Measurements from ENCODE around the gene RNF34. TPM values are rescaled to one million over a fixed set of nuclear protein-coding genes. Genes with fewer than 3 reads are reported as not detected.
A peak's percentile ranks its signal among the peaks of the same experiment; 100 is the strongest.

Gene RNF34
- total and polyA plus RNA-seq, 4 donors, result 13.9 to 49.2 (median 31.8) TPM

DNA sequence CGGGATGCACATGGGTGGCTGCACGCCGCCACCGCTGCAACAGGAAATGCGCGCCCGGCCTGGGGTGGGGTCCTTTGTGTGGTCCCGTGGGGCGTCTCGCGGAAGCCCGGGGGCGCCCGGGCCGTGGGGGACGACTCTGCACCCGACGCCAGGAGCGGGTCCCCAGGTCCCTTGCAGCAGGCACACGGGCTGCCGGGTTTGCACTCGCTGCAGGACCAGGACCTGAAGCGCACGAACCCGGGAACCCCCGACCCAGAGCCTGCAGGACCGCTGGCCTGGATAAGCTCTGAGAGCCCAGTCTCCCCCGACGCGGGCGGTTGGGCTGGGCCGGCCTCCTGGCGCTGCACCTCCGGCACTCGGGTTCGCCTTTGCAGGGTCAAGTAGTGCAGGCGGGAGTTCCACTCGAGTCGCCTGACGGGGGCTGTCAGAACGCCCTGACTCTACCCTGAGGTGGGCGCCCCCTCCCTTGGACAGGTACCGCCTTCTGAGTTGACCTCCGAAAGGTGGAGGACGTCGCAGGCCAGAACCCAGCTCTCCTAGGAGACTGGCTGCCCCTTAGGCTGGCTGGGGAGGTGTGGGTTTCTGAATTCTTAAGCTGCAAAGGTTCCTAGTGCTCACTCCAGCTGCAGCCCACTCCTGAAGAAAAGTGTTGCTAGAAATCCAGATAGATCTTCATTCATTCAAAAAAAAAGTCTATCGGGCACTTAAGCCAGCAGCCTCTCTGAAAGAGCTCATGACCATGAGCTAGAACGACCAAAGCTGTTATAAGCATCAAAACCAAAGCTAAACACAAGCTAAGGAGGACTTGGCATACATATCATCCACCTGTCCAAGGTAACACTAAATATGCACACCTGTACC is 68.0 kb downstream of the RNF34 start:
- WGBS, 2 donors, result 9 to 11% methylated on average over 44 to 48 of the region's 48 CpGs
- ATAC-seq (ENCODE audit: insufficient read depth, low FRiP score) (peak; percentile 2), DNase-seq (peak in 2 of 3 donors; percentile 62 to 63)
- H3K27ac ChIP-seq (ENCODE audit: low read depth in 1 of 2, low read length in 1 of 2), result peak overlapping the region; percentile 10 to 21
- H3K36me3 ChIP-seq (ENCODE audit: control insufficient read depth in 4 of 4, insufficient read depth in 4 of 4, low read length in 4 of 4), result peaks cover 0 to 2% (median 0%) of the 10 kb centered on the region in 4 donors
- TF ChIP-seq, protein P1, sequence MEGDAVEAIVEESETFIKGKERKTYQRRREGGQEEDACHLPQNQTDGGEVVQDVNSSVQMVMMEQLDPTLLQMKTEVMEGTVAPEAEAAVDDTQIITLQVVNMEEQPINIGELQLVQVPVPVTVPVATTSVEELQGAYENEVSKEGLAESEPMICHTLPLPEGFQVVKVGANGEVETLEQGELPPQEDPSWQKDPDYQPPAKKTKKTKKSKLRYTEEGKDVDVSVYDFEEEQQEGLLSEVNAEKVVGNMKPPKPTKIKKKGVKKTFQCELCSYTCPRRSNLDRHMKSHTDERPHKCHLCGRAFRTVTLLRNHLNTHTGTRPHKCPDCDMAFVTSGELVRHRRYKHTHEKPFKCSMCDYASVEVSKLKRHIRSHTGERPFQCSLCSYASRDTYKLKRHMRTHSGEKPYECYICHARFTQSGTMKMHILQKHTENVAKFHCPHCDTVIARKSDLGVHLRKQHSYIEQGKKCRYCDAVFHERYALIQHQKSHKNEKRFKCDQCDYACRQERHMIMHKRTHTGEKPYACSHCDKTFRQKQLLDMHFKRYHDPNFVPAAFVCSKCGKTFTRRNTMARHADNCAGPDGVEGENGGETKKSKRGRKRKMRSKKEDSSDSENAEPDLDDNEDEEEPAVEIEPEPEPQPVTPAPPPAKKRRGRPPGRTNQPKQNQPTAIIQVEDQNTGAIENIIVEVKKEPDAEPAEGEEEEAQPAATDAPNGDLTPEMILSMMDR (IDR thresholded peaks at IDR 0.05; ENCODE audit: control extremely low read depth, extremely low read depth), result no peak
- H3K9ac ChIP-seq (ENCODE audit: insufficient read depth in 1 of 2, low read length in 2 of 2), result no peak overlapping the region
- no peaks in the 10 kb centered on the region for H3K27me3 ChIP-seq (ENCODE audit: control insufficient read depth in 3 of 3, insufficient read depth in 3 of 3, low read length in 2 of 3)
- H3K9me3 ChIP-seq (ENCODE audit: control insufficient read depth in 4 of 4, insufficient read depth in 3 of 4, low read length in 3 of 4), result no peaks in the 10 kb centered on the region
- H3K4me3 ChIP-seq, result peak overlapping the region; percentile 44
- H3K4me1 ChIP-seq (ENCODE audit: control insufficient read depth in 5 of 5, insufficient read depth in 5 of 5, low read length in 5 of 5), result peaks cover 0 to 19% (median 8%) of the 10 kb centered on the region in 5 donors

DNA sequence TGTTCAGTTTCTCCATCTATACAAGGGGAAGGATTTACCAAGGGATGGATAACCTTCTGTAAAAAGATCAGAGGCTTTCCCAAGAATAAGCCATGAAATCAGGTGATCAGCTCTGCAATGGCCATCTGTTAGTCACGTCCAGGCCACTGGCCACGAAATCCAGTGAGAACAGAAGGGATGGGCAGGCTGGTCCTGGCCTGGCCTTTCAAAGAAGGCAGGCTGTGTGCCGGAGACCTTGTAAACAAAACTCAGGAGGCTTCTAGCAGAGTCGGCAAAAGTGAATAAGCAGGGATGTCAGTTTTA is 68.5 kb downstream of the RNF34 start:
- ATAC-seq (ENCODE audit: insufficient read depth, low FRiP score) (no peak), DNase-seq (no peak)
- no peak overlapping the region for H3K27ac ChIP-seq (ENCODE audit: low read depth in 1 of 2, low read length in 1 of 2)
- WGBS, 2 donors, result 66 to 74% methylated on average over 4 of the region's 4 CpGs
- no peaks in the 10 kb centered on the region for H3K27me3 ChIP-seq (ENCODE audit: control insufficient read depth in 3 of 3, insufficient read depth in 3 of 3, low read length in 2 of 3)
- no peak overlapping the region for H3K4me3 ChIP-seq
- no peaks in the 10 kb centered on the region for H3K9me3 ChIP-seq (ENCODE audit: control insufficient read depth in 4 of 4, insufficient read depth in 3 of 4, low read length in 3 of 4)
- peaks cover 0 to 19% (median 8%) of the 10 kb centered on the region in 5 donors for H3K4me1 ChIP-seq (ENCODE audit: control insufficient read depth in 5 of 5, insufficient read depth in 5 of 5, low read length in 5 of 5)
- peaks cover 0 to 2% (median 0%) of the 10 kb centered on the region in 4 donors for H3K36me3 ChIP-seq (ENCODE audit: control insufficient read depth in 4 of 4, insufficient read depth in 4 of 4, low read length in 4 of 4)
- TF ChIP-seq, protein P1 (IDR thresholded peaks at IDR 0.05; ENCODE audit: control extremely low read depth, extremely low read depth), result no peak
- no peak overlapping the region for H3K9ac ChIP-seq (ENCODE audit: insufficient read depth in 1 of 2, low read length in 2 of 2)

DNA sequence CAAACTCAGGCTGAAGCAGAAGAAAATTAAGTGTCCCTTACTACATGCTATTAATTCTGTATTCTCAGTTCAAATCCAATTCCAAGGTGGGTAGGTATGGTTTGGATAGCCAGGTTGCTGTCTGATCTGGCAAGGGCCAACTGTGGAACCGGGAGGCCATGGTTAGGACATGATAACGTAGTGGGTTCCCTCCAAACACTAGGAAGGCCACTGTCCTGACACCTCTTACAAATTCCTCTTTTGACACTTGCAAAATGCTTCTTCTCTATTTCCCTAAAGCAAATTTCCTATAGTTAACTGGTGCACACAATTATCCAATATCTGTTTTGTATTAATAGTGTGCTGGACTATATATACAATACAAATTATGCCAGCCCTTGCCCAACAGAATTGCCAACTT is 70.8 kb downstream of the RNF34 start:
- Histone ChIP-seq H3K9ac (ENCODE audit: insufficient read depth in 1 of 2, low read length in 2 of 2) (no peak overlapping the region), H3K4me1 (ENCODE audit: control insufficient read depth in 5 of 5, insufficient read depth in 5 of 5, low read length in 5 of 5) (peaks cover 0 to 13% (median 8%) of the 10 kb centered on the region in 5 donors), H3K9me3 (ENCODE audit: control insufficient read depth in 4 of 4, insufficient read depth in 3 of 4, low read length in 3 of 4) (no peaks in the 10 kb centered on the region), H3K36me3 (ENCODE audit: control insufficient read depth in 4 of 4, insufficient read depth in 4 of 4, low read length in 4 of 4) (no peaks in the 10 kb centered on the region), H3K4me3 (no peak overlapping the region), H3K27ac (ENCODE audit: low read depth in 1 of 2, low read length in 1 of 2) (no peak overlapping the region), H3K27me3 (ENCODE audit: control insufficient read depth in 3 of 3, insufficient read depth in 3 of 3, low read length in 2 of 3) (no peaks in the 10 kb centered on the region)
- TF ChIP-seq, protein P1 (IDR thresholded peaks at IDR 0.05; ENCODE audit: control extremely low read depth, extremely low read depth), result no peak
- WGBS, 2 donors, result 50 to 73% methylated on average over 2 of the region's 2 CpGs
- DNase-seq (no peak), ATAC-seq (ENCODE audit: insufficient read depth, low FRiP score) (no peak)
